Measurements from ENCODE around the gene STX1B.
"Not testable (repeated sequence)": the region's sequence is repeated elsewhere in the genome, so short reads cannot be mapped to it uniquely, and the experiment has no call there.

The STX1B gene

GRCh38 chr16:31010585-31011325, at the start of gene STX1B:
TSS of gene STX1B (minus strand) at chr16:31010638. CDS start at chr16:31010396, 242 bp downstream.
- DNase-seq = no peak

GRCh38 chr16:31055613-31056012, 45.2 kb upstream of the STX1B start:
- DNase-seq = no peak

- no peak for DNase-seq
These were observed 41.7 kb upstream of the STX1B start for GRCh38 chr16:31052114-31052513.

GRCh38 chr16:31050280-31051030, 40.0 kb upstream of the STX1B start:
- no peak for DNase-seq

- DNase-seq = no peak
These were observed 33.6 kb upstream of the STX1B start for GRCh38 chr16:31043898-31044481.

GRCh38 chr16:31043352-31043751, 32.9 kb upstream of the STX1B start:
- DNase-seq = no peak

- no peak for DNase-seq
These were observed 32.4 kb upstream of the STX1B start for GRCh38 chr16:31042866-31043265.

- DNase-seq = no peak
These were observed 28.6 kb upstream of the STX1B start for GRCh38 chr16:31038993-31039392.

- DNase-seq = no peak
These were observed 26.3 kb upstream of the STX1B start for GRCh38 chr16:31036691-31037090.

- DNase-seq = peak; percentile 10
These were observed 23.5 kb upstream of the STX1B start for GRCh38 chr16:31033709-31034492.

- peak; percentile 63 for DNase-seq
These were observed 22.6 kb upstream of the STX1B start, which contains the start of gene STX4 for GRCh38 chr16:31032736-31033708. TSS of gene STX4 (plus strand) at chr16:31033558. CDS start at chr16:31033806, 248 bp downstream.

GRCh38 chr16:31031276-31031675, 20.8 kb upstream of the STX1B start:
- DNase-seq = no peak

GRCh38 chr16:31029272-31029671, 18.8 kb upstream of the STX1B start:
- DNase-seq = no peak

- no peak for DNase-seq
These were observed 14.9 kb upstream of the STX1B start for GRCh38 chr16:31025339-31025738.

GRCh38 chr16:31023627-31024226, 13.3 kb upstream of the STX1B start:
- no peak for DNase-seq

GRCh38 chr16:31023252-31023602, 12.8 kb upstream of the STX1B start:
- no peak for DNase-seq

GRCh38 chr16:31022544-31023251, 12.3 kb upstream of the STX1B start:
- no peak for DNase-seq

- no peak for DNase-seq
These were observed 10.1 kb upstream of the STX1B start for GRCh38 chr16:31020536-31020935.

- DNase-seq = not testable (repeated sequence)
These were observed 7.3 kb upstream of the STX1B start for GRCh38 chr16:31017756-31018155.

- DNase-seq = no peak
These were observed 5.6 kb upstream of the STX1B start for GRCh38 chr16:31016018-31016417.

- DNase-seq = not testable (repeated sequence)
These were observed 2.9 kb upstream of the STX1B start for GRCh38 chr16:31013292-31013691.
